Neural cell (in vitro differentiated cells): ENCODE results near the gene PDE9A. TPM values are rescaled to one million over a fixed set of nuclear protein-coding genes. Genes with fewer than 3 reads are reported as not detected.

Experiments used
- H2AFZ ChIP-seq: fragments of 200-600, 300-800 bp; sonication (generic), shearing (Covaris generic); 2 replicates; pipeline ENCODE4 v1.6.0; 2014; ENCODE audit warnings: low read depth, mild to moderate bottlenecking, antibody characterized with exemption, low read length, moderate library complexity
- H3F3A ChIP-seq: fragments of 200-600 bp; shearing (Covaris generic); 2 replicates; pipeline ENCODE4 v1.6.1; 2016; ENCODE audit warnings: mild to moderate bottlenecking, moderate library complexity, mixed read lengths, antibody characterized with exemption, low read length; ENCODE audit not compliant: insufficient read depth, poor library complexity, severe bottlenecking
- H3K27ac ChIP-seq: fragments of 200-600, 300-800 bp; sonication (generic), shearing (Covaris generic); 2 replicates; pipeline ENCODE4 v1.5.1; 2014; ENCODE audit warnings: mild to moderate bottlenecking, low read length, moderate library complexity
- H3K27me3 ChIP-seq: fragments of 300-800, 200-600 bp; sonication (generic), shearing (Covaris generic); 2 replicates; pipeline ENCODE4 v1.6.0; 2014; ENCODE audit warnings: mild to moderate bottlenecking, low read depth, low read length, moderate library complexity; ENCODE audit not compliant: insufficient read depth
- H3K36me3 ChIP-seq: fragments of 300-800, 200-600 bp; sonication (generic), shearing (Covaris generic); 2 replicates; pipeline ENCODE4 v1.5.1; 2014; ENCODE audit warnings: mild to moderate bottlenecking, antibody characterized with exemption, low read length, moderate library complexity; ENCODE audit not compliant: insufficient read depth
- H3K4me2 ChIP-seq: fragments of 300-800, 200-600 bp; sonication (generic), shearing (Covaris generic); 2 replicates; pipeline ENCODE4 v1.6.0; 2014; ENCODE audit warnings: mild to moderate bottlenecking, low read length
- H3K4me3 ChIP-seq: fragments of 300-800, 200-600 bp; sonication (generic), shearing (Covaris generic); 2 replicates; pipeline ENCODE4 v1.5.1; 2014; ENCODE audit warnings: mild to moderate bottlenecking, low read length, moderate library complexity
- H3K79me2 ChIP-seq: fragments of 200-600 bp; shearing (Covaris generic); replicated peaks from 2 replicates; pipeline ENCODE4 v1.6.0; 2014; ENCODE audit warnings: mild to moderate bottlenecking, low read length, moderate library complexity; ENCODE audit not compliant: insufficient read depth
- H3K9ac ChIP-seq: fragments of 300-800, 200-600 bp; sonication (generic), shearing (Covaris generic); 2 replicates; pipeline ENCODE4 v1.6.1; 2016; ENCODE audit warnings: mild to moderate bottlenecking, low read length, mixed read lengths
- H3K9me2 ChIP-seq: fragments of 200-600 bp; shearing (Covaris generic); 2 replicates; pipeline ENCODE4 v1.6.1; 2016; ENCODE audit warnings: mild to moderate bottlenecking, low read length, mixed read lengths; ENCODE audit not compliant: insufficient read depth
- H3K9me3 ChIP-seq: fragments of 200-600, 300-800 bp; sonication (generic), shearing (Covaris generic); 2 replicates; pipeline ENCODE4 v1.6.1; 2016; ENCODE audit warnings: mild to moderate bottlenecking, mixed run types, low read length, moderate library complexity, mixed read lengths
- H4K20me1 ChIP-seq: fragments of 200-600 bp; shearing (Covaris generic); 2 replicates; pipeline ENCODE4 v1.6.1; 2016; ENCODE audit warnings: mild to moderate bottlenecking, mixed run types; ENCODE audit not compliant: insufficient read depth
- CTCF ChIP-seq: fragments of 450-650 bp; IDR thresholded peaks from 2 replicates; pipeline ENCODE4 v1.5.1; 2014; ENCODE audit warnings: antibody characterized with exemption, mild to moderate bottlenecking, moderate library complexity; ENCODE audit not compliant: poor library complexity, severe bottlenecking
- EP300 ChIP-seq: fragments of 450-650 bp; conservative IDR thresholded peaks from 2 replicates; pipeline ENCODE4 v1.6.1; 2014; ENCODE audit warnings: antibody characterized with exemption, mild to moderate bottlenecking, moderate library complexity; ENCODE audit not compliant: poor library complexity, severe bottlenecking
- EZH2 ChIP-seq: fragments of 200-600, 300-800 bp; shearing (Covaris generic), sonication (generic); IDR thresholded peaks from 2 replicates; pipeline ENCODE4 v1.6.1; 2014; ENCODE audit warnings: antibody characterized with exemption, low read length, borderline replicate concordance, mild to moderate bottlenecking; ENCODE audit not compliant: insufficient read depth, poor library complexity, severe bottlenecking
- MXI1 ChIP-seq: fragments of 450-650 bp; conservative IDR thresholded peaks from 2 replicates; pipeline ENCODE4 v1.6.1; 2014; ENCODE audit warnings: antibody characterized with exemption, mild to moderate bottlenecking; ENCODE audit not compliant: poor library complexity, severe bottlenecking
- POLR2AphosphoS5 ChIP-seq: IDR thresholded peaks from 2 replicates; pipeline ENCODE4 v1.6.1; 2012
- RAD21 ChIP-seq: fragments of 450-650 bp; conservative IDR thresholded peaks from 2 replicates; pipeline ENCODE4 v1.6.1; 2014; ENCODE audit warnings: antibody characterized with exemption, mild to moderate bottlenecking, moderate library complexity
- REST ChIP-seq: IDR thresholded peaks from 2 replicates; pipeline ENCODE4 v1.6.1; 2012; ENCODE audit warnings: borderline replicate concordance
- SMC3 ChIP-seq: fragments of 450-650 bp; conservative IDR thresholded peaks from 2 replicates; pipeline ENCODE4 v1.6.1; 2014; ENCODE audit warnings: antibody characterized with exemption, mild to moderate bottlenecking, moderate library complexity; ENCODE audit not compliant: poor library complexity
- TAF1 ChIP-seq: IDR thresholded peaks from 2 replicates; pipeline ENCODE4 v1.6.1; 2012; ENCODE audit warnings: low read depth
- polyA plus RNA-seq: library from polyadenylated mRNA; depleted of rRNA; stranded (reverse); fragments of >200 nt; gene quantifications from 2 replicates; pipeline ENCODE4 v1.2.3, GENCODE V29; 2014

PDE9A gene
- polyA plus RNA-seq, 1 donor from 2014 or later = 32.2 TPM

- TF ChIP-seq REST (no peak), EP300 (no peak), EZH2 (no peak), SMC3 (no peak), RAD21 (no peak), TAF1 (no peak)
- no peak overlapping the region for H3K4me2 ChIP-seq
- no peaks in the 10 kb centered on the region for H3K79me2 ChIP-seq
- no peaks in the 10 kb centered on the region for H3F3A ChIP-seq
- peaks cover 4% of the 10 kb centered on the region for H3K36me3 ChIP-seq
- H3K27me3 ChIP-seq = no peaks in the 10 kb centered on the region
- no peaks in the 10 kb centered on the region for H3K9me3 ChIP-seq
- no peak overlapping the region for H2AFZ ChIP-seq
- no peaks in the 10 kb centered on the region for H4K20me1 ChIP-seq
- H3K4me3 ChIP-seq = no peak overlapping the region
- H3K9ac ChIP-seq = no peak overlapping the region
- H3K27ac ChIP-seq = no peak overlapping the region
- no peaks in the 10 kb centered on the region for H3K9me2 ChIP-seq
Observed at GRCh38 chr21:42777757-42778344, 124.4 kb downstream of the PDE9A start.

- no peak for TF ChIP-seq SMC3
- TF ChIP-seq MXI1 = no peak
- no peak for TF ChIP-seq EP300
- TF ChIP-seq EZH2 = no peak
- no peak for TF ChIP-seq POLR2AphosphoS5
- TF ChIP-seq REST = no peak
- TF ChIP-seq RAD21 = no peak
- TF ChIP-seq CTCF = no peak
- TF ChIP-seq TAF1 = no peak
- Histone ChIP-seq H3F3A (no peaks in the 10 kb centered on the region), H3K27me3 (no peaks in the 10 kb centered on the region), H3K4me3 (no peak overlapping the region), H3K9ac (no peak overlapping the region), H2AFZ (no peak overlapping the region), H3K79me2 (no peaks in the 10 kb centered on the region), H3K27ac (no peak overlapping the region), H3K9me3 (no peaks in the 10 kb centered on the region), H3K36me3 (no peaks in the 10 kb centered on the region), H4K20me1 (no peaks in the 10 kb centered on the region), H3K4me2 (no peak overlapping the region), H3K9me2 (no peaks in the 10 kb centered on the region)
Observed at GRCh38 chr21:42779431-42779861, 126.0 kb downstream of the PDE9A start.
